RCC 7860 (cell line): ENCODE results near the gene GPR35.

ENCODE experiments used
- DNase-seq: peaks from one replicate; pipeline ENCODE4 v3.0.0-alpha.2; 2015; ENCODE audit warnings: low spot score
- FAIRE-seq: peaks from 2 replicates; lab custom pipeline; 2012; peaks lifted over from hg19 to GRCh38; lab: Jason Lieb, UNC

The GPR35 gene

GRCh38 chr2:240588669-240589068 is 36.6 kb upstream of the GPR35 start:
- DNase-seq (no peak), FAIRE-seq (no peak)

GRCh38 chr2:240589375-240589774 is 35.9 kb upstream of the GPR35 start:
- no peak for FAIRE-seq
- DNase-seq, result no peak

GRCh38 chr2:240589850-240590525 is 35.3 kb upstream of the GPR35 start:
- no peak for DNase-seq
- FAIRE-seq, result no peak

- no peak for FAIRE-seq
- DNase-seq, result no peak
Observed at GRCh38 chr2:240590681-240591111, 34.6 kb upstream of the GPR35 start.

GRCh38 chr2:240591226-240591625 is 34.1 kb upstream of the GPR35 start:
- no peak for DNase-seq
- FAIRE-seq, result no peak

- FAIRE-seq (no peak), DNase-seq (no peak)
Observed at GRCh38 chr2:240591784-240592183, 33.5 kb upstream of the GPR35 start.

- FAIRE-seq (no peak), DNase-seq (no peak)
Observed at GRCh38 chr2:240593026-240593702, 32.1 kb upstream of the GPR35 start.

- FAIRE-seq (no peak), DNase-seq (no peak)
Observed at GRCh38 chr2:240593703-240594451, 31.4 kb upstream of the GPR35 start.

- FAIRE-seq (no peak), DNase-seq (no peak)
Observed at GRCh38 chr2:240594511-240595380, 30.5 kb upstream of the GPR35 start.

- FAIRE-seq (no peak), DNase-seq (no peak)
Observed at GRCh38 chr2:240595381-240596079, 29.8 kb upstream of the GPR35 start.

- FAIRE-seq (no peak), DNase-seq (no peak)
Observed at GRCh38 chr2:240596080-240596460, 29.2 kb upstream of the GPR35 start.

- FAIRE-seq, result no peak
- DNase-seq, result no peak
Observed at GRCh38 chr2:240596491-240596931, 28.8 kb upstream of the GPR35 start.

GRCh38 chr2:240597054-240597418 is 28.2 kb upstream of the GPR35 start:
- no peak for DNase-seq
- no peak for FAIRE-seq

GRCh38 chr2:240597419-240598181 is 27.7 kb upstream of the GPR35 start:
- FAIRE-seq (no peak), DNase-seq (no peak)

- FAIRE-seq (no peak), DNase-seq (no peak)
Observed at GRCh38 chr2:240598311-240598911, 26.9 kb upstream of the GPR35 start.

- DNase-seq (no peak), FAIRE-seq (no peak)
Observed at GRCh38 chr2:240599141-240599583, 26.1 kb upstream of the GPR35 start.

GRCh38 chr2:240600451-240600961 is 24.8 kb upstream of the GPR35 start:
- FAIRE-seq (no peak), DNase-seq (no peak)

- no peak for DNase-seq
- FAIRE-seq, result no peak
Observed at GRCh38 chr2:240601061-240601830, 24.0 kb upstream of the GPR35 start.
